Brain microvascular endothelial cell (primary cell): ENCODE measurements around the gene MPDU1.

Source experiments
- DNase-seq: peaks from one replicate; pipeline ENCODE4 v3.0.0-alpha.2; 2020
- H3K27ac ChIP-seq: fragments of 250-450 bp; sonication (Bioruptor Pico); 2 replicates; pipeline ENCODE4 v1.5.1; 2020; ENCODE audit warnings: mild to moderate bottlenecking, moderate library complexity
- H3K27me3 ChIP-seq: fragments of 250-450 bp; sonication (Bioruptor Pico); replicated peaks from 2 replicates; pipeline ENCODE4 v1.5.1; 2020; ENCODE audit warnings: mild to moderate bottlenecking
- H3K36me3 ChIP-seq: fragments of 250-450 bp; sonication (Bioruptor Pico); replicated peaks from 2 replicates; pipeline ENCODE4 v1.5.1; 2020; ENCODE audit warnings: mild to moderate bottlenecking
- H3K4me3 ChIP-seq: 2 replicates; pipeline ENCODE4 v1.5.1; 2011; ENCODE audit warnings: low read depth, mild to moderate bottlenecking, control low read depth, low read length, moderate library complexity
- CTCF ChIP-seq: IDR thresholded peaks from 2 replicates; pipeline ENCODE4 v1.5.1; 2011; ENCODE audit warnings: low read depth, mild to moderate bottlenecking, moderate library complexity, low read length, control low read depth, inconsistent platforms; ENCODE audit errors: missing control alignments
- in situ Hi-C: cut with HindIII; loops from 2 replicates; pipeline ENCODE4 v1.10.0; 2017; ENCODE audit warnings: low sequenced_read_pairs, low pct_ligation_motif_present

The MPDU1 gene

GRCh38 chr17:7632492-7632894 is 48.8 kb downstream of the MPDU1 start:
- Histone ChIP-seq H3K27me3 (no peaks in the 10 kb centered on the region), H3K36me3 (no peaks in the 10 kb centered on the region), H3K27ac (no peak overlapping the region), H3K4me3 (no peak overlapping the region)
- in situ Hi-C loops, result no loop called here
- no peak for DNase-seq
- TF ChIP-seq CTCF, result peak; percentile 73

GRCh38 chr17:7633093-7633492 is 49.4 kb downstream of the MPDU1 start:
- H3K27me3 ChIP-seq, result no peaks in the 10 kb centered on the region
- no peak for DNase-seq
- H3K36me3 ChIP-seq, result no peaks in the 10 kb centered on the region
- no peak overlapping the region for H3K4me3 ChIP-seq
- H3K27ac ChIP-seq, result no peak overlapping the region
- in situ Hi-C loops, result no loop called here
- TF ChIP-seq CTCF, result peak; percentile 17

GRCh38 chr17:7634384-7634783 is 50.7 kb downstream of the MPDU1 start:
- no peak overlapping the region for H3K27ac ChIP-seq
- H3K4me3 ChIP-seq, result no peak overlapping the region
- peak; percentile 84 for TF ChIP-seq CTCF
- H3K36me3 ChIP-seq, result no peaks in the 10 kb centered on the region
- H3K27me3 ChIP-seq, result no peaks in the 10 kb centered on the region
- DNase-seq, result peak; percentile 25
- in situ Hi-C loops, result no loop called here

GRCh38 chr17:7636163-7636562 is 52.5 kb downstream of the MPDU1 start:
- in situ Hi-C loops, result no loop called here

More at GRCh38 chr17:7636163-7636562, 52.5 kb downstream of the MPDU1 start:
- H3K27me3 ChIP-seq, result no peaks in the 10 kb centered on the region
- H3K4me3 ChIP-seq, result no peak overlapping the region
- H3K36me3 ChIP-seq, result no peaks in the 10 kb centered on the region
- H3K27ac ChIP-seq, result no peak overlapping the region
- DNase-seq, result no peak
- no peak for TF ChIP-seq CTCF
